Measurements from ENCODE around the gene PFKFB2. TPM values are rescaled to one million over a fixed set of nuclear protein-coding genes. Genes with fewer than 3 reads are reported as not detected.
"Not testable (repeated sequence)": the region's sequence is repeated elsewhere in the genome, so short reads cannot be mapped to it uniquely, and the experiment has no call there.

PFKFB2 gene
- total and polyA plus RNA-seq, 2 donors, result 3.4 to 9.3 TPM

DNA sequence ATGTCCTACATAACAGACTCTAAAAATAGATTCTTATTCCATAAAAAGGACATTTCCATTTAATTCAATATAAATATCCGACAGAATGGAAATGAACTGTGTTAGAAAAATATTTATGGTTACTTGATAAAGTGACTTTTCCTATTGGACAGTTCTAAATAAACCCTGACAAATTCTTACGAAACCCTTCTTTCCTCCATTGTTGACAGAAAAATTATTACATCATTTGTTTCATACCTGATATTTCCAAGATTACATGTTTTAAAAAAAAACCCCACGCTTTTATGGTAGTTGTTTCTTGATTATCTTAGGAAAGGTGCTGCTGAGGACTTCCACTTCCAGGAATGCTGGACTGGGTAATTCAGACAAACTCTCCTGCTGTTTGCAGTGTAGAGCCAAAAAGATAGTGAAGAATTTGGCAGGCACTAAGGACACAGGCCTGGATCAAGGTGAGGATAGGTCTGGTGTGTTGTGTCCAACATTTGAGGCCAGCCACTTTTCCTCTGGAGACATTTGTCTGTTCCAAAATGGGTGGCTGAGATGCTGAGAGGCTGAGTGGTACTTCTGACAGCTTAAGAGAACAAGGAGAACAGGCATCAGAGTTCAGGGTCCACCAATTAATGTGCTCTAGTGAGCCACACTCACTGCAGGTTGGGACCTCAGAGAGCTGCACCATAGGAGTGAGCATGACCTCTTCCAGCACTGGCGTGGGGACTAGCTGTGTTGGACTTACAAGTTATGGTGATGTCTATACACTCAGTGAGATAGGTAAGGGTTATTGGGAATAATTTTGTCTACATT lies 13.5 kb upstream of the PFKFB2 start:
- H3K36me3 ChIP-seq (ENCODE audit: insufficient read depth), result no peaks in the 10 kb centered on the region
- H3K4me1 ChIP-seq (ENCODE audit: insufficient read depth), result no peaks in the 10 kb centered on the region
- H3K4me3 ChIP-seq (ENCODE audit: low read depth, low read length), result no peak overlapping the region
- 74% methylated on average over 4 of the region's 4 CpGs for WGBS
- DNase-seq (ENCODE audit: extremely low spot score), result no peak
- no peak overlapping the region for H3K27ac ChIP-seq (ENCODE audit: low read depth)

DNA sequence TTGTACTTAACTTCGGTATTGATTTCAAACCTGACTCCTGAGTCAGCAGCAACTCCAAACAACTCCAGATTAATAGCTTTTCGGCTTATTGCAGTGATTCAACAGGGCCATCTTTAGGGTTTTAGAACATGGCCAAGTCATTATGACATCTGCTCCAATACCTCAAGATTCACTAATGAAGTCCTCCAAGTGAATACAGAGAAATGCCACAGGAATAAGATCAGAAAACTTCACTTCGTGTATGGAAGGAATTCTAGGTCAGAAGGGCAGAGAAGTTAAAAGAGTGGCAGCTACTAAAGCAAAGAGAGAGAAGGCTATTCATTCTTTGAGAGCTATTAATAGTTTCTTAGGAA lies 12.9 kb upstream of the PFKFB2 start:
- H3K4me3 ChIP-seq (ENCODE audit: low read depth, low read length), result no peak overlapping the region
- H3K27ac ChIP-seq (ENCODE audit: low read depth), result no peak overlapping the region
- no peak for DNase-seq (ENCODE audit: extremely low spot score)
- 45% methylated on average over 3 of the region's 3 CpGs for WGBS
- H3K4me1 ChIP-seq (ENCODE audit: insufficient read depth), result no peaks in the 10 kb centered on the region
- H3K36me3 ChIP-seq (ENCODE audit: insufficient read depth), result no peaks in the 10 kb centered on the region

DNA sequence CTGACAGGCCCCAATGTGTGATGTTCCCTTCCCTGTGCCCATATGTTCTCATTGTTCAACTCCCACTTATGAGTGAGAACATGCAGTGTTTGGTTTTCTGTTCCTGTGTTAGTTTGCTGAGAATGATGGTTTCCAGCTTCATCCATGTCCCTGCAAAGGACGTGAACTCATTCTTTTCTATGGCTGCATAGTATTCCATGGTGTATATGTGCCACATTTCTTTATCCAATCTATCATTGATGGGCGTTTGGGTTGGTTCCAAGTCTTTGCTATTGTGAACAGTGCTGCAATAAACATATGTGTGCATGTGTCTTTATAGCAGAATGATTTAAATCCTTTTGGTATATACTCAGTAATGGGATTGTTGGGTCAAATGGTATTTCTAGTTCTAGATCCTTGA lies 11.7 kb upstream of the PFKFB2 start:
- H3K4me3 ChIP-seq (ENCODE audit: low read depth, low read length); DNase-seq (ENCODE audit: extremely low spot score); H3K36me3 ChIP-seq (ENCODE audit: insufficient read depth); H3K4me1 ChIP-seq (ENCODE audit: insufficient read depth); H3K27ac ChIP-seq (ENCODE audit: low read depth): not testable (repeated sequence)
- WGBS, result 95% methylated on average over 2 of the region's 2 CpGs

DNA sequence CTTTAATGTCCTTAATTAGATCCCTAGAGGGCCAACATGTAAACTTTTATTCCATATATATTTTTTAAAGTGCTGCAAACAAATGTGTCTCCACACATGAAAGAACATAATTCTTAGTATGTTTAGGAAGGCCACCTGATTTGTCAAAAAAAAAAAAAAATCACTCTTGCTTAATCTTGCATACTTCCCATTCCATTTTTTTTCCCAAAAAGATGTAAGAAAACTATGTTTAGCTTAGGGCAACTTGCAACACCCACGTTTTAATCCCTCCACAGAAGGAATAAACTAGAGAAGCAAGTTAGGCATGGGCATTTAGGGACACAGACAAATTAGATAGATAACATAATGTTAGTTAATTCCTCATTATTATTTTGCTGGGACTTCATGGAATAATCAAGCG lies 7.6 kb upstream of the PFKFB2 start:
- H3K4me3 ChIP-seq (ENCODE audit: low read depth, low read length), result no peak overlapping the region
- no peak for DNase-seq (ENCODE audit: extremely low spot score)
- 76% methylated on average over 2 of the region's 2 CpGs for WGBS
- no peaks in the 10 kb centered on the region for H3K4me1 ChIP-seq (ENCODE audit: insufficient read depth)
- H3K36me3 ChIP-seq (ENCODE audit: insufficient read depth), result peaks cover 2% of the 10 kb centered on the region
- H3K27ac ChIP-seq (ENCODE audit: low read depth), result no peak overlapping the region

DNA sequence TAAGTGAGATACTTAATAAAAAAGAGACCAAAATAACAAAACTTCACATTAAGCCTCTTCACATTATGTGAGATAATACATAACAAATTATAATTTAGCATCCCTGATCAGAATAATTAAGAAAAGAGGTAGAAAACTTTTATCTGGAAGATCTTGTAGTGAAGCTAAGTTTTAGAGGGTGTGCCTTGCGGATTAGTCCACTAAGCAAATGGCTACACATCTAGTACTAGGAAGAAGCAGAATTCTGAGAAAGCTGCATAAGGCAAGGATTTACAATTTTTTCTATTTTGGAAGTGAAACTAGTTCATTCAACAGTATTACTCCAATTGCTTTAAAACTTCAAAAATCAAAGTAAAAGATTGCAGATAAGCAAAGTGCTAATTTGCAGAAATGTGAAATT lies 5.6 kb upstream of the PFKFB2 start:
- no peak for DNase-seq (ENCODE audit: extremely low spot score)
- 89% methylated on average over 1 of the region's 1 CpG for WGBS
- H3K27ac ChIP-seq (ENCODE audit: low read depth), result no peak overlapping the region

DNA sequence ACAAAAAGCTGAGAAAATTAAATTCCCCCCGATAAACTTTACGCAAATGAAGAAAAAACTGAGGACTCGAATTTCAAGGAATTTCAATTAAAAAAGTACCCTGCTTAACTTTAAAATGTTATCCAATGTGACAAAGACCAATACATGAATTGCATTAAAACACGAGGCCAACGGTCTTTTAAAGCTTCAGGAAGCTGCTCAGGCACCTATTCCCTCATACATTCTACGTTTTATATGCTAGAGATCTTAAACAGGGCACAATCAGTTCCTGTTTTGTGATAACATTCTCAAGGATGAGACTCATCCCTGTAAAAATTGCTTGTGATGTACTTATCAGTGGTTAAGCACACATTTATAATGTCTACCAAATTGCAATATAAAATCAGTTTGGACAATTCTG lies 5.0 kb upstream of the PFKFB2 start:
- H3K27ac ChIP-seq (ENCODE audit: low read depth), result no peak overlapping the region
- peaks cover 2% of the 10 kb centered on the region for H3K36me3 ChIP-seq (ENCODE audit: insufficient read depth)
- no peaks in the 10 kb centered on the region for H3K4me1 ChIP-seq (ENCODE audit: insufficient read depth)
- no peak for DNase-seq (ENCODE audit: extremely low spot score)
- 61% methylated on average over 6 of the region's 6 CpGs for WGBS
- H3K4me3 ChIP-seq (ENCODE audit: low read depth, low read length), result no peak overlapping the region

More for the DNA sequence above, 5.6 kb upstream of the PFKFB2 start:
- peaks cover 2% of the 10 kb centered on the region for H3K36me3 ChIP-seq (ENCODE audit: insufficient read depth)
- H3K4me3 ChIP-seq (ENCODE audit: low read depth, low read length), result no peak overlapping the region
- H3K4me1 ChIP-seq (ENCODE audit: insufficient read depth), result no peaks in the 10 kb centered on the region

DNA sequence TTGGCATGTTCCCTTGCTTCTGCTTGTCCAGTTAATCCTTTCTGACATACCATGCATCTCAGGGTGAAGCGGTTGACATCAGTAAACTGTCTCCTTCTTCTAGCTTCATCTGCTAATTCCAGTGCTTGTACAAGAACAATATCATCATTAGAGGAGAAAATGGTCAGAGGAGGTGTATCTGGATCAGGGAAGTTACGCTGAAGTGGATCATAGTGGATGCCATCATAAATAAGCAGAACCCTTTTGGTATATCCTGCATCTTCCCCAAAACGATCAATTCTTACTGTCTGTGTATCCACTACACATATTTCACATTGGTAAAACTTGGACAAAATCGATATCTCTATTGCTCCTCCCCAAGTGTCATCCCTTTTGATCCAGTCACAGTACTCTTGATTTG lies 4.0 kb upstream of the PFKFB2 start:
- no peak overlapping the region for H3K4me3 ChIP-seq (ENCODE audit: low read depth, low read length)
- H3K36me3 ChIP-seq (ENCODE audit: insufficient read depth), result peaks cover 2% of the 10 kb centered on the region
- no peaks in the 10 kb centered on the region for H3K4me1 ChIP-seq (ENCODE audit: insufficient read depth)
- 89% methylated on average over 4 of the region's 4 CpGs for WGBS
- no peak overlapping the region for H3K27ac ChIP-seq (ENCODE audit: low read depth)
- DNase-seq (ENCODE audit: extremely low spot score), result no peak

DNA sequence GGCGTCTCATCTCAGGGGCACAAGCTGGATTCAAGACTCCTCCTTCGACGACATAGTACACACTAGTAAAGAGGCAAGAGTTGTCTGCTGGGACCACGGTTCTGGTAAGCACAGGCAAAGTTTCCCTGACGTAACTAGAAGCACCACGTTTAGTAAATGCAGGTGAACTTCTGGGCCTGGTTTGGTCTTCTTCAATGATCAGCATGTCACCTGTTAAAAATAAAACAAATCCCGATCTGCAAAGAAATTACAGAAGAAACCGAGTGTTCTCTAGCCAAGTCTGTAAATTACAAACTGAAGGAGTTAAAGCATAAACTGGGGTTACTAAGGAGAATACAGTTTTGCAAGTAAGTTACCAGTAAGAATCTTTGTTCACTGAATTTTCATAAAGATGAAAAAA lies 3.6 kb upstream of the PFKFB2 start:
- Histone ChIP-seq H3K4me1 (ENCODE audit: insufficient read depth) (no peaks in the 10 kb centered on the region), H3K36me3 (ENCODE audit: insufficient read depth) (peaks cover 2% of the 10 kb centered on the region), H3K27ac (ENCODE audit: low read depth) (no peak overlapping the region), H3K4me3 (ENCODE audit: low read depth, low read length) (peak overlapping the region; percentile 5)
- no peak for DNase-seq (ENCODE audit: extremely low spot score)
- 50% methylated on average over 8 of the region's 8 CpGs for WGBS

DNA sequence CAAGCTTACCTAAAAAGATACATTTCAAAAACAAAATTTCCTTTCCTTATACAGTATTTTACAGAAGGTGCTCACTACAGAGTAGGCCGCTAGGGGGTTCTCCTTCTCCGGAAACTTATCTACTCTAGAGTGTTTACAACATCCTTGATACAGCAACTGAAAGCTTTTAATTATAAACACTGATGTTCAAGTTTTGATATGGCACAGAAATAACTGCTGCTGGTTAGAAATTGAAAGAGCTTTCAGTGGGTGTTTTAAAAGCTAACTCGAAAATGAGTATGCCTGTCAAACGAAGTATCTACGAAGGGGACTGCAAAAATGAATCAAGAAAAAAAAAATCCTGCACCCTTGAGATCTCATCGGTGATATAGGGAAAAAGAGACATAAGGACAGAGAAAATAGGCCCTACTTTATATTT lies 3.1 kb upstream of the PFKFB2 start:
- peak overlapping the region; percentile 69 for H3K4me3 ChIP-seq (ENCODE audit: low read depth, low read length)
- H3K27ac ChIP-seq (ENCODE audit: low read depth), result peak overlapping the region; percentile 78
- WGBS, result under 1% methylated on average over 6 of the region's 6 CpGs
- H3K4me1 ChIP-seq (ENCODE audit: insufficient read depth), result no peaks in the 10 kb centered on the region
- no peak for DNase-seq (ENCODE audit: extremely low spot score)
- peaks cover 2% of the 10 kb centered on the region for H3K36me3 ChIP-seq (ENCODE audit: insufficient read depth)

DNA sequence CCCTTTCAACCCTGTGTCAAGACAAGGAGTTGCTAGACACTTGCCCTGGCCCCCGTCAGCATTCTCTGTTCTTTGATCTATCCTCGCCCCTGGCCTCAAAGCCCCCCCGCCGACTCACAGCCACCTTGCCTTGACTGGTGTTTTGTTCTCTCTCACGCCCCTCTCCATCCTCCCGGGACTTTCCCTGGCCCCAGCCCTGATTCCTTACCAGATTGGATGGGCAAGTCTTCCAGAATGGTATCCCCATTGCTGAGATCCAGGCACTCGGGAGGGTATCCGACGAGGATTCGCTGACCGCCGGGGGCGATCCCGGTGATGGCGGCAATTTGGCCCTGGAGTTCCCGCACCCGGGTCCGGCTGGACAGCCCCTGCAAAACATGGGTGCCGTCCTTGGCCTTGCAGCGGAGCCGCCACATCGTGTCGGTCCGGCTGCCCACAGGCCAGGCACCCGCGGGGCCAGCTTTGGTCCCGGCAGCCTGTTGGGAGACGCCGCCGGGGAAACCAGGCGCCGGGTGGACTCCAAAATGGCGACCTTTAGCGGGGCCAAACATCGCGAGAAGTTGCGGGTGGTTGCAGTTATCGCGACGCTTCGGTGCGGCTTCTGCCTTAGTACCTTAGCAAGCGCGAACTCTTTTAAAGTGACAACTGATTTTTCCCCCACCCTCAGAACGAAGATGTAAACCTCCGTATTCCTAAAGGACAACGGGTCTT lies 2.4 kb upstream of the PFKFB2 start:
- no peaks in the 10 kb centered on the region for H3K4me1 ChIP-seq (ENCODE audit: insufficient read depth)

DNA sequence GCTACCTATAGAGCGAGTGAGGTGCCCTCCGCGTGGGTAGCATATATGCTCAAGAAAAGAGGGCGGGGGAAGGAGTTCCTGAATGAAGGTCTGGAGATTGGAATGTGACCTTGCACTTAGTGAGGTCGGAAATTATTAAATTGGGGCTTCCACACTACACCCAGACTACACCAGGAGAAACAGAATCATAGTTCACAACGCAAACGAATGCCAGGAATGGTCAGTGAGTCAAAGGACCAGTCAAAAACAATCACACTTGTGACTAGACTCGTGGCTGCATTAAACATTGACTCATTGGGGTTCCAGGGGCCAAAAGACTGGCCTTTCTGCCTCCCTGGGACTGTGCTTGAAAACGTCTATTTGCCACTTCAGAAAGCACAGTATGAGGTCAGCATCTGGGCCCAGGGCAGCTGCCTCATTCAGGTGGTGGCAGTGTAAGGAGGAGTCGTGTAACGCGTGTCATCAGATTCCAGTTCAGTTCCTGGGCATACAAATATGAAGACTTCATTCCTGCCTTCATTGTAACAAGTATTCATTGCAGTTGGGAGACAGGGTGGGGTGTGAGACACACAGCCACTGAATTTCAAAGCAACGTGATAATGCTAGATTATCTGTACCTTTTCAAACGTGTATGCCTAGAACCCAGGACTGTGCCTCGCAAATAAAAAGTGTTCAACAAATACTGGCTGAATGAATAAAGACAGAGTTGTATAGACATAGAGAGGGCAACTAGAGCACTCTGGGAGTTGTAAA lies 1.7 kb upstream of the PFKFB2 start, which contains the start of gene YOD1:
TSS of gene YOD1 (minus strand) at position 18 of the 753 bp plus-strand sequence. CDS start 178 bp downstream, outside the sequence.
- Histone ChIP-seq H3K4me3 (ENCODE audit: low read depth, low read length) (peak within 1 kb of the TSS; percentile 69), H3K27ac (ENCODE audit: low read depth) (peak within 1 kb of the TSS; percentile 78), H3K4me1 (ENCODE audit: insufficient read depth) (no peaks in the 10 kb centered on the region), H3K36me3 (ENCODE audit: insufficient read depth) (peaks cover 2% of the 10 kb centered on the region)
- no peak for DNase-seq (ENCODE audit: extremely low spot score)
- 52% methylated on average over 15 of the region's 15 CpGs for WGBS

More for the DNA sequence above, 2.4 kb upstream of the PFKFB2 start:
- Histone ChIP-seq H3K4me3 (ENCODE audit: low read depth, low read length) (peak overlapping the region; percentile 69), H3K36me3 (ENCODE audit: insufficient read depth) (peaks cover 2% of the 10 kb centered on the region), H3K27ac (ENCODE audit: low read depth) (peak overlapping the region; percentile 78)
- WGBS, result under 1% methylated on average over 47 of the region's 47 CpGs
- DNase-seq (ENCODE audit: extremely low spot score), result peak; percentile 91

DNA sequence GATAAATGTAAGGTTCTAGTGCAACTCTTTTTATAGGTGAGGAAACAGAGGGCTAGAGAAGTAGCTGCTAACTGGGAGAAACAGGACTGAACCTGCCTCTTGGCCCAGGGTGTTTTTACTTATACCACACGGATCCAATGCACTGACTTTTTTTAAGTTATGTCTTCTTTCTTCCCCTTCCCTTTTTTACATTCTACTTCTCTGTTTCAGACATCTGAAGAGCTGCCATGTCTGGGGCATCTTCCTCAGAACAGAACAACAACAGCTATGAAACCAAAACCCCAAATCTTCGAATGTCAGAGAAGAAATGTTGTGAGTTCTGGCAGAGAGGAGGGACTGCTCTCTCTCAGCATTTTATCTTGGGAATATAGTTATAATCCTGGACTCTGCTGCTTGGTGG lies 1.4 kb downstream of the PFKFB2 start:
- no peak overlapping the region for H3K4me3 ChIP-seq (ENCODE audit: low read depth, low read length)
- H3K27ac ChIP-seq (ENCODE audit: low read depth), result no peak overlapping the region
- H3K4me1 ChIP-seq (ENCODE audit: insufficient read depth), result no peaks in the 10 kb centered on the region
- no peaks in the 10 kb centered on the region for H3K36me3 ChIP-seq (ENCODE audit: insufficient read depth)
- DNase-seq (ENCODE audit: extremely low spot score), result no peak
- WGBS, result 53% methylated on average over 2 of the region's 2 CpGs

DNA sequence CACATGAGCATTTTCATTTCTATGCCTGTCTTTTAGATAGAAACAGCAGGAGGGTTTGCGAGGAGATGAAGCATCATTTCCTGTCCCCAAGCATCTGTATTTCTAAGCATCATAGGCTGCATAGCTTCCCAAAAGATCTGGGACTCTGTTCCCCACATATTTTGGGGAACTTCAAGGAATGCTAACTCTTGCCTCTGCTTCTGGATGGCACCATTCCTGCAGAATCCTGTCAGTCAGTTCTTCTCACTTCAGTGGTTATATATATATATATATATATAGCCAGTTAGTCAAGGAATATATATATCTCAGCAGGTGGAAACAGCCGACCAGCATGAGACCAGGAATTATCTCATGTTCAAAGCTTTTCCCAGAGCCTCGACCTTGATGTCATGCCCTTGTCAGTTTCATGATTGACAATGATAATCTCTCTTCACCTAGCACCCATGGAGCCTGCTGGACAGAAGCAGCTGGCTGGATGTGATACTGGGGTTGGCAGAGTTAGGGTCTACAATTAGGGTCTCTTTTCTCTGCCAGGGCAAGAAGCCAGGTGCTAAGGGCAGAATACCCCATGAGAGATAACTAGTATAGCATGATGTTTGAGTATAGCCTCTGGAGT lies 2.4 kb downstream of the PFKFB2 start:
- 80% methylated on average over 3 of the region's 3 CpGs for WGBS
- H3K4me1 ChIP-seq (ENCODE audit: insufficient read depth), result no peaks in the 10 kb centered on the region
- no peak overlapping the region for H3K4me3 ChIP-seq (ENCODE audit: low read depth, low read length)
- H3K36me3 ChIP-seq (ENCODE audit: insufficient read depth), result no peaks in the 10 kb centered on the region
- H3K27ac ChIP-seq (ENCODE audit: low read depth), result no peak overlapping the region
- DNase-seq (ENCODE audit: extremely low spot score), result no peak
